HepG2 (cell line): ENCODE measurements around the gene NABP2. TPM values are rescaled to one million over a fixed set of nuclear protein-coding genes. Genes with fewer than 3 reads are reported as not detected.

Source experiments
- BRD4 ChIP-seq: sonication (generic); formaldehyde crosslinking; IDR thresholded peaks from 2 replicates; pipeline ENCODE4 v1.4.0; 2020; ENCODE audit warnings: missing genetic modification reagents
- DDIT3 ChIP-seq: sonication (generic); formaldehyde crosslinking; IDR thresholded peaks from 2 replicates; pipeline ENCODE4 v1.4.0; 2020; ENCODE audit warnings: mild to moderate bottlenecking, missing genetic modification reagents
- DMAP1 ChIP-seq: IDR thresholded peaks from 2 replicates; pipeline ENCODE4 v1.6.1; 2016
- EHMT2 ChIP-seq: fragments of 200-600 bp; sonication (generic); IDR thresholded peaks from 2 replicates; pipeline ENCODE4 v1.7.0; 2017; ENCODE audit warnings: antibody characterized with exemption, low read depth, low read length, borderline replicate concordance
- FOXC1 ChIP-seq: sonication (generic); formaldehyde crosslinking; IDR thresholded peaks from 2 replicates; pipeline ENCODE4 v1.8.0; 2022; ENCODE audit warnings: mild to moderate bottlenecking, missing genetic modification reagents, borderline replicate concordance
- GMEB1 ChIP-seq: sonication (generic); formaldehyde crosslinking; IDR thresholded peaks from 2 replicates; pipeline ENCODE4 v1.5.1; 2020; ENCODE audit warnings: missing genetic modification reagents, mild to moderate bottlenecking, borderline replicate concordance
- HDAC1 ChIP-seq: sonication (generic); formaldehyde crosslinking; IDR thresholded peaks from 2 replicates; pipeline ENCODE4 v1.5.1; 2020; ENCODE audit warnings: mild to moderate bottlenecking, missing genetic modification reagents
- HNRNPK ChIP-seq: fragments of 200-400 bp; formaldehyde crosslinking; IDR thresholded peaks from 2 replicates; pipeline ENCODE4 v1.6.1; 2018; ENCODE audit warnings: low read length, low read depth, moderate library complexity, mild to moderate bottlenecking; ENCODE audit not compliant: poor library complexity, severe bottlenecking
- HNRNPLL ChIP-seq: fragments of 200-400 bp; formaldehyde crosslinking; IDR thresholded peaks from 2 replicates; pipeline ENCODE4 v1.6.1; 2017; ENCODE audit warnings: mild to moderate bottlenecking, low read depth, low read length; ENCODE audit not compliant: poor library complexity, severe bottlenecking
- IKZF5 ChIP-seq: IDR thresholded peaks from 2 replicates; pipeline ENCODE4 v1.6.1; 2018; ENCODE audit warnings: missing genetic modification reagents, mild to moderate bottlenecking, missing compliant biosample characterization
- PATZ1 ChIP-seq: sonication (generic); formaldehyde crosslinking; IDR thresholded peaks from 2 replicates; pipeline ENCODE4 v1.4.0; 2020; ENCODE audit warnings: missing genetic modification reagents
- SALL1 ChIP-seq: sonication (generic); formaldehyde crosslinking; IDR thresholded peaks from 2 replicates; pipeline ENCODE4 v1.8.0; 2022; ENCODE audit warnings: mild to moderate bottlenecking, missing genetic modification reagents
- SMARCE1 ChIP-seq: fragments of 450-650 bp; IDR thresholded peaks from 2 replicates; pipeline ENCODE4 v1.6.1; 2017; ENCODE audit warnings: borderline replicate concordance
- SOX13 ChIP-seq, 3 experiments: fragments of 450-650 bp in 1 of 3; sonication (generic) in 1 of 3; formaldehyde crosslinking in 1 of 3; IDR thresholded peaks in 2 of 3; conservative IDR thresholded peaks in 1 of 3; 2 replicates each; pipeline versions ENCODE4 v1.5.0 to v1.6.1; 2016 to 2020; ENCODE audit warnings: antibody characterized with exemption in 1 of 3, mild to moderate bottlenecking in 1 of 3, missing compliant biosample characterization in 1 of 3, missing genetic modification reagents in 1 of 3, moderate library complexity in 1 of 3
- THAP11 ChIP-seq: IDR thresholded peaks from 2 replicates; pipeline ENCODE4 v1.6.1; 2016; ENCODE audit warnings: missing biosample characterization, missing genetic modification reagents
- ZBTB7B ChIP-seq: sonication (generic); formaldehyde crosslinking; IDR thresholded peaks from 2 replicates; pipeline ENCODE4 v1.4.0; 2020; ENCODE audit warnings: missing genetic modification reagents
- ZNF224 ChIP-seq: sonication (generic); formaldehyde crosslinking; IDR thresholded peaks from 2 replicates; pipeline ENCODE4 v1.5.0; 2020; ENCODE audit warnings: mild to moderate bottlenecking, missing genetic modification reagents
- ZNF326 ChIP-seq: sonication (generic); formaldehyde crosslinking; IDR thresholded peaks from 2 replicates; pipeline ENCODE4 v1.4.0; 2020; ENCODE audit warnings: missing genetic modification reagents, borderline replicate concordance
- ZNF546 ChIP-seq: sonication (generic); formaldehyde crosslinking; conservative IDR thresholded peaks from 2 replicates; pipeline ENCODE4 v1.8.1; 2023; ENCODE audit warnings: mild to moderate bottlenecking, missing genetic modification reagents
- ZNF549 ChIP-seq: sonication (generic); formaldehyde crosslinking; IDR thresholded peaks from 2 replicates; pipeline ENCODE4 v1.5.0; 2020; ENCODE audit warnings: missing genetic modification reagents
- ZNF607 ChIP-seq: sonication (generic); formaldehyde crosslinking; IDR thresholded peaks from 2 replicates; pipeline ENCODE4 v1.5.1; 2020; ENCODE audit warnings: missing genetic modification reagents, mild to moderate bottlenecking, borderline replicate concordance
- ZNF724P ChIP-seq: sonication (generic); formaldehyde crosslinking; IDR thresholded peaks from 2 replicates; pipeline ENCODE4 v1.8.0; 2022; ENCODE audit warnings: missing genetic modification reagents, borderline replicate concordance
- ZNF749 ChIP-seq: sonication (generic); formaldehyde crosslinking; IDR thresholded peaks from 2 replicates; pipeline ENCODE4 v1.8.0; 2022; ENCODE audit warnings: mild to moderate bottlenecking, missing genetic modification reagents, moderate library complexity, borderline replicate concordance
- ZNF841 ChIP-seq: sonication (generic); formaldehyde crosslinking; IDR thresholded peaks from 2 replicates; pipeline ENCODE4 v1.8.1; 2023; ENCODE audit warnings: missing genetic modification reagents, borderline replicate concordance
- polyA plus RNA-seq, 8 experiments: library from polyadenylated mRNA; depleted of rRNA in 3 of 8; stranded (reverse) in 7 of 8; unstranded in 1 of 8; fragments of >200 nt; fragmentation: Illumina TruSeq in 4 of 8; extraction: Trizol in 4 of 8; gene quantifications; 2 replicates each; pipeline versions ENCODE4 v1.2.1 to v1.2.3, GENCODE V29; 2011 to 2016; ENCODE audit warnings: low read depth in 4 of 8, missing spikeins in 1 of 8, mixed read lengths in 1 of 8; ENCODE audit not compliant: insufficient read depth in 1 of 8
- total RNA-seq, 5 experiments: library from RNA; depleted of rRNA; stranded (reverse); fragments of >200 nt; fragmentation: Illumina TruSeq; extraction: Trizol; gene quantifications; 2 replicates each; pipeline ENCODE4 v1.2.3, GENCODE V29; 2016; ENCODE audit warnings: low read depth in 1 of 5

NABP2 gene
- total and polyA plus RNA-seq, 2 of the 13 experiments (the other 11 are each of a cell fraction or from before 2014, with no cell fraction given), result 33.2 to 35.5 TPM

GRCh38 chr12:56266693-56267442 is 42.7 kb downstream of the NABP2 start, which contains the start of gene COQ10A (continued):
- TF ChIP-seq PATZ1 (peak; percentile 65; the same call in 1 of the 2 replicates), HNRNPLL (peak; percentile 97), IKZF5 (CRISPR knock-in tag) (peak; percentile 77; the same call in 1 of the 2 replicates), ZNF607 (peak; percentile 53; the same call in 1 of the 2 replicates), BRD4 (CRISPR knock-in tag) (0 out of 2 replicates have a peak, but pooled peaks have one; percentile 30), ZNF749 (CRISPR knock-in tag) (peak; percentile 69; the same call in 1 of the 2 replicates), GMEB1 (CRISPR knock-in tag) (peak; percentile 75), EHMT2 (no peak), SOX13 (IDR thresholded peaks at IDR 0.05) (no peak), SOX13 (CRISPR knock-in tag; conservative IDR thresholded peaks at IDR 0.05 in 1 of 2, IDR thresholded peaks at IDR 0.05 in 1 of 2) (peak in 1 of 2 experiments; percentile 9; a peak in 1 of 4 replicates), HDAC1 (CRISPR knock-in tag) (peak; percentile 95; the same call in 1 of the 2 replicates), SMARCE1 (no peak), ZNF546 (CRISPR knock-in tag) (peak; percentile 86; the same call in 1 of the 2 replicates), DMAP1 (CRISPR knock-in tag) (peak; percentile 57), ZNF724P (CRISPR knock-in tag) (peak; percentile 71; the same call in 1 of the 2 replicates), ZBTB7B (CRISPR knock-in tag) (peak; percentile 60; the same call in 1 of the 2 replicates), ZNF224 (CRISPR knock-in tag) (no peak), ZNF549 (CRISPR knock-in tag) (no peak), THAP11 (CRISPR knock-in tag) (peak; percentile 97), FOXC1 (CRISPR knock-in tag) (0 out of 2 replicates have a peak, but pooled peaks have one; percentile 90), ZNF326 (CRISPR knock-in tag) (no peak), DDIT3 (CRISPR knock-in tag) (0 out of 2 replicates have a peak, but pooled peaks have one; percentile 25), HNRNPK (peak; percentile 48), SALL1 (peak; percentile 86), ZNF841 (CRISPR knock-in tag) (no peak)
